ENCODE data around the gene KCNMA1.
"Not testable (repeated sequence)": the region's sequence is repeated elsewhere in the genome, so short reads cannot be mapped to it uniquely, and the experiment has no call there.

Gene KCNMA1

GRCh38 chr10:77602913-77603533 lies 34.6 kb downstream of the KCNMA1 start:
- no peak for DNase-seq

GRCh38 chr10:77602231-77602912 lies 35.2 kb downstream of the KCNMA1 start:
- no peak for DNase-seq

GRCh38 chr10:77601488-77601887 lies 36.1 kb downstream of the KCNMA1 start:
- no peak for DNase-seq

- DNase-seq, result no peak
These were observed 37.0 kb downstream of the KCNMA1 start for GRCh38 chr10:77600640-77601039.

GRCh38 chr10:77599651-77600050 lies 38.0 kb downstream of the KCNMA1 start:
- DNase-seq, result no peak

- DNase-seq, result no peak
These were observed 39.0 kb downstream of the KCNMA1 start for GRCh38 chr10:77598606-77599005.

- no peak for DNase-seq
These were observed 40.0 kb downstream of the KCNMA1 start for GRCh38 chr10:77597560-77597959.

- DNase-seq, result no peak
These were observed 43.2 kb downstream of the KCNMA1 start for GRCh38 chr10:77594471-77594783.

GRCh38 chr10:77593771-77594470 lies 43.7 kb downstream of the KCNMA1 start:
- DNase-seq, result no peak

GRCh38 chr10:77592946-77593636 lies 44.5 kb downstream of the KCNMA1 start:
- no peak for DNase-seq

- DNase-seq, result no peak
These were observed 45.1 kb downstream of the KCNMA1 start for GRCh38 chr10:77592510-77592909.

GRCh38 chr10:77591238-77591880 lies 46.2 kb downstream of the KCNMA1 start:
- no peak for DNase-seq

- DNase-seq, result no peak
These were observed 47.0 kb downstream of the KCNMA1 start for GRCh38 chr10:77590344-77591237.

GRCh38 chr10:77589703-77590102 lies 47.9 kb downstream of the KCNMA1 start:
- not testable (repeated sequence) for DNase-seq

- DNase-seq, result no peak
These were observed 48.7 kb downstream of the KCNMA1 start for GRCh38 chr10:77588886-77589285.

GRCh38 chr10:77587416-77587790 lies 50.2 kb downstream of the KCNMA1 start:
- no peak for DNase-seq

- DNase-seq, result no peak
These were observed 50.7 kb downstream of the KCNMA1 start for GRCh38 chr10:77586719-77587415.

GRCh38 chr10:77584938-77585337 lies 52.7 kb downstream of the KCNMA1 start:
- no peak for DNase-seq

- DNase-seq, result no peak
These were observed 54.1 kb downstream of the KCNMA1 start for GRCh38 chr10:77583527-77583926.

GRCh38 chr10:77582710-77583115 lies 54.9 kb downstream of the KCNMA1 start:
- no peak for DNase-seq

- DNase-seq, result no peak
These were observed 55.9 kb downstream of the KCNMA1 start for GRCh38 chr10:77581738-77582137.

GRCh38 chr10:77580482-77580881 lies 57.1 kb downstream of the KCNMA1 start:
- no peak for DNase-seq

Data from NCI-H526 treated with DMSO at 0.1 percent for 48 hours (cell line).